ENCODE results near the gene HDX. TPM values are rescaled to one million over a fixed set of nuclear protein-coding genes. Genes with fewer than 3 reads are reported as not detected.

The HDX gene
- 2.5 and 2.9 TPM in 2 replicates for total RNA-seq

GRCh38 chrX:84501798-84502628 lies at the start of gene HDX:
Gene HDX, minus strand, starts transcription at chrX:84502453. Its CDS starts 27,056 bp downstream, at chrX:84475397.

